ENCODE results near the gene OGDHL.
"Not testable (repeated sequence)": the region's sequence is repeated elsewhere in the genome, so short reads cannot be mapped to it uniquely, and the experiment has no call there.

OGDHL gene

DNA sequence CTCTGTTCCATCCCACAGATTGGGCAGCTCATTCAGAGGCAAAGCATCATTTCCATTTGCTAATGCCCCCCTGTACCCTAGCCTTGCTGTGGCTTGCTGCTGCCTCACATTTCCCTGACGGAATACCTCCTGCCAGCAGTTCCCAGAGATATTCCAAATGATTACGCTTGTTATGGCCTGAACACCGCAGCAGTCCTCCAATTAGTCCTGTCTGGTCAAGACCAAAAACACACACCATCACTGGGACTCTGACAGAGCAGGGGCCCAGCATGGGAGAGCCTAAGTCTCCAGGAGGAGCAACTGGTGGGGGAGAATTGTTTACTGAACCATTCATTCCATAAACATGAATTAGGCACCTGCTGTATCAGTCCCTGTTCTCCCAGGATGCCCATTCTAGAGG is 6.1 kb downstream of the OGDHL start:
- no peak for DNase-seq

- not testable (repeated sequence) for DNase-seq
Observed at GRCh38 chr10:49754951-49755350, 7.2 kb downstream of the OGDHL start.

DNA sequence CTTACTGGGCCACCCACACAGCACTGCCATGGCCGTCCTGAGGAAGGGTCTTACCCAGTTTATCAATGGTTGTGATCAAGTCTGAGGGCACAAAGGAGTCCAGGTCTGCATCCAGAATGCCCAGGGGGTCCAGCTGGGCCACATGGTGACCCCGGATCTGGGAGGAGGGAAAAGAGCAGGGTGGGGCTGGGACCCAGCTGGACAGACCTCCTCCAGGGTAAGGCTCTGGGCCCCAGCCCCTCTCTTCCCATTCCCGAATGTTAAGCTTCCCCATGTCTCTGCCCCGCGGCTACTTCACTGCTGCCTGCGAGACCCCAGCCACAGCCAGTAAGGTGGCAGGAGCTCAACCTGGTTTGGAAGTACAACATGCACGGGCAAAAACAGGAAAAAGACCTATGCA is 9.5 kb downstream of the OGDHL start:
- no peak for DNase-seq

- no peak for DNase-seq
Observed at GRCh38 chr10:49751636-49752510, 10.2 kb downstream of the OGDHL start.

DNA sequence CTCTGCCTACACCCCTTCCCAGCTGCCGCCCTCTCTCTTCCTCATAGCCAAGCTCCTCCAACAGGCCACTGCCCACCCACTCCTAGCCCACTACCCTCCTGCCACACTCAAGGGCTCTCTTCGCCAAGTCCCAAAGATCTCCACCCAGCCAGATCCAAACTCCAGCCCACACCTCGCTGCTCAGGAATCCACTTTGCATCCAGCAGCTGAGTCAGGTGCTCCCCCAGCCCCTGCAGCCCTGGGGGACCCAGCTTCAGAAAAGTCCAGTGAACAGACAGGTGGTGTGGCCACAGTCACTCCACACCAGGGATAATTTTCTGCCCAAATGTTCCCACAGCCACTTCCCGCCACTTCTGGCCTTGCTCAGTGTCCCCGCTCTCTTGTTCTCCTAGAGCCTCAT is 10.9 kb downstream of the OGDHL start:
- DNase-seq: no peak

DNA sequence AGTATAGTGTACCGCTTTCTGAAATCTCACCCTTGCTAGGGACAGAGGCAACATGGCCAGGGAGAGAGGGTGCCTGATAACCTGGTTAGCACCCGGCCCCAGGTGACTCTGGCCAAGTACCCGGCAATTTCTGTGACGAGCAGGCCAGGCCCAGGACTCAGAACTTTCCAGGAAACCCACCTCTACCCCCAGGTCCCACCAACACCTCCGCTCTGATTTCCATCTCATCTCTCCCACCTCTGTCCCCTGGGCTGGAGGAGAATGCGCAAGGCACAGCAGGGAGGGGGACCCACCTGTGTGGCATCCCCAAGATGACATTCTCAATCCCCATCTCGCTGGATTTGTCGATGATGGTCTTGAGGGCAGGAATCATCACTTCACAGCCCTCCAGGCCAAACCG is 11.6 kb downstream of the OGDHL start:
- no peak for DNase-seq

DNA sequence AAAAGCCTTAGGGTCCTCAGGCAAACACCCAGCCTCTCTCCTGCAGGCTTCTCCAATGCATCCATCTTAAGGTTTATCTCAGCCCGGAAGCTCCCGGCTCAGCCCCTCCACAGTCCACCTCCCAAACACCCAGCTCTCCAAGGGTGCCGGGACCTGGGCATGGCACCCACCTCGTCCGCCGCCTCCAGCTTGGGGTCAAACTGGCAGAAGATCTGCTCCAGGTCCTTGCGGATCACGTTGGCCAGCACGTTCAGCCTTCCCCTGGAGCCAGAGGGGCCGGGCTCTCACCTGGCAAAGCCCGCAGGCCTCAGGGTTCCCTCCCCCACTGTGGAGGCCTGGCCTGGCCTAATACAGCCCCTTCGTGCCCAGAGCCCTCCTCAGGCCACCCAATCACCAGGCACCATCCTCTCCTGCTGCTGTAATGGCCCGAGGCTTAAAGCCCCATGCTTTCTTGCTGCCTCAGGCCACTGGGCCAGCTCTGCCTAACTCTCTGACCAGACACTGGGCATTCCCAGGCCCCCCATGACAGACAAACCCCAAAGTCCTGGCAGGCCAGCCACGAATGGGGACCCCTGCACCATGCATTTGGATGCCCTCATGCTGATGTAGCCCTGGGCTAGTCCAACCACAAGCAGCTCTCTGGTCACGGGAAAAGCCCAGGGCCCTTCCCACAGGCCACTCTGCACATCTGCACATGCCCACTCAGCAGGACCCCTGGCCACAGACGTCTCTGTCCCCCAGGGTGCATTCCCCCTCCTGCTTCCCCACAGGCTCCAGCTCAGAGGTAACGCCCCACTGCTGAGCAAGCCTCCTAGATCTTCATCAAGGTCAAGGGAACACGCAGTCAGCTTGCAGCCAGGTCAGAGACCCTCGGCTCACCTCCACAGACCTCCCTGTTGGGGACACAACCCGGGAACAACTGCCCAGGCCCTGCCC is 12.3 kb downstream of the OGDHL start:
- DNase-seq: no peak

DNA sequence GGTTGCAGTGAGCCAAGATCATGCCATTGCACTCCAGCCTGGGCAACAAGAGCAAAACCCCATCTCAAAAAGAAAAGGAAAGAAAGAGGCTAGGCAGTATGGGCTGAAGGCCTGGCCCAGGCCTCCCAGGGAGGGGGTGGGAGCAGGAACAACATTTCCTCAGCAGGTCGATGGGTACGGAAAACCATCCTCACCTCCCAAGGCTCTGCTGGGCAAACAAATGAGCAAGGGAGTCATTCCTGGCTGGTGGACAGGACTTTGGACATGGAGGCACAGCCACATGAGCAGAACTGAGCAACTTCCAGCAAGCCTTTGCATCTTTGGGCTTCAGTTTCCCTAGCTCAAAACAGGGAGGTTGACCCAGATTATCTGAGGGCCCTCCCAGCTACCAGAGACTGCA is 13.0 kb downstream of the OGDHL start:
- DNase-seq: no peak

GRCh38 chr10:49748006-49748405 is 14.1 kb downstream of the OGDHL start:
- DNase-seq: no peak

- DNase-seq: no peak
Observed at GRCh38 chr10:49747303-49747646, 14.8 kb downstream of the OGDHL start.

GRCh38 chr10:49746626-49747302 is 15.4 kb downstream of the OGDHL start:
- no peak for DNase-seq

GRCh38 chr10:49745756-49746155 is 16.4 kb downstream of the OGDHL start:
- DNase-seq: no peak

DNA sequence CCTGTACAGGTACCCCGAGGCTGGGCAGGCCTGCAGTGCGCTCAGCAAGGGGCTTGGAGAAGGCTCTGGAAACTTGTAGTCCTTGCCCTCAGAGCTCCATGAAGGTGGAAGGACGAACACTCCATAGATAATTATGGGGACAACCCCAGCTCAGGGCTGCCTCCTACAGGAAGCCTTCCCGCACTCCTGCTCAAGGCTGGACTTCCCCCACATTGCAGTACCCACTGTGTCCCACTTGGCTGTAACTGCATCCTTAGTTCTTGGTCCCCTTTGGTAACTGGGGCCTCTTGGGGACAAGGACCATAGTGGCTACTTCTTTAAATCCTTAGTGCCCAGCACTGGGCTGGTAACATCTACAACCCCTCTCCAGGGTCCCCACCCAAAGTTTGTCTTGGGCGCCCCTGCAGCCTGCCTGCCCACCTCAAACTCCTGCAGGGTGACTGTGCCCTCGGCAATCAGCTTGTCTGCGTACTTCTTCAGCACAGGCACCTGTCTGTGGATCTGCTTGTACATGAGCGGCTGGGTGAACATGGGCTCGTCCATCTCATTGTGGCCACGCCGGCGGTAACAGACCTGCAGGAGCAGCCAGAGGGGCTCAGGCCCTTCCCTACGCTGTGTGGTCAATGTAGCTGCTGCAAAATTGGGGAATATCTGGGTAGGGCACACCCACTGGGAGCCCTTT is 17.1 kb downstream of the OGDHL start:
- DNase-seq: no peak

DNA sequence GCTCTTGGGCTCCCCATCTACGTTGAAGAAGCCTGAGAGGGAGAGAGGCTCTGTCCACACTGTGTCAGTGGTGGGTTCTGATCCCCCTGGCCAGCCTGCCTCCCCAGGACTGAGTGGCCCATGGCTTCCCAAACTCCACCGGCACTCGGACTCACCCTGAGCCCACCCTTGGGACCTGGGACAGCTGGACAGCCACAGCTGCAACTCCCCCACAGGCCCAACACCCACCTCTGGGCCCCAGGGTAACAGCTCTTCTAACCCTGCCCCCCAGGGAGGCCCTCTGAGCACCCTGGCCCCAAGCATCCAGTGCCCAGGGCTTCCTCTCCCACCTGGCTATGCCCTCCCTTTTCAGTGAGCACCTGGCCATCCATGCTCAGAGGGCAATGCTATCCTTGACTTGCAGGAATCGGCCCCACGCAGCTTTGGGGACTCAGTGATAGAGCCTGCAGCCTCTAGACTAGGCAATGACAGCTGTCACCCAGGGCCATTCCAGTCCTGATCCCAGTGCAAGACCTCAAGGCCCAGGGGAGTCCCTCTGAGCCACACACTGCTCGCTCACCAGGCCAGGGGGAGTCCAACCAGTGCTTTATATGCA is 17.9 kb downstream of the OGDHL start:
- no peak for DNase-seq

GRCh38 chr10:49743464-49744075 is 18.6 kb downstream of the OGDHL start:
- DNase-seq: no peak

- DNase-seq: no peak
Observed at GRCh38 chr10:49742683-49743463, 19.2 kb downstream of the OGDHL start.

DNA sequence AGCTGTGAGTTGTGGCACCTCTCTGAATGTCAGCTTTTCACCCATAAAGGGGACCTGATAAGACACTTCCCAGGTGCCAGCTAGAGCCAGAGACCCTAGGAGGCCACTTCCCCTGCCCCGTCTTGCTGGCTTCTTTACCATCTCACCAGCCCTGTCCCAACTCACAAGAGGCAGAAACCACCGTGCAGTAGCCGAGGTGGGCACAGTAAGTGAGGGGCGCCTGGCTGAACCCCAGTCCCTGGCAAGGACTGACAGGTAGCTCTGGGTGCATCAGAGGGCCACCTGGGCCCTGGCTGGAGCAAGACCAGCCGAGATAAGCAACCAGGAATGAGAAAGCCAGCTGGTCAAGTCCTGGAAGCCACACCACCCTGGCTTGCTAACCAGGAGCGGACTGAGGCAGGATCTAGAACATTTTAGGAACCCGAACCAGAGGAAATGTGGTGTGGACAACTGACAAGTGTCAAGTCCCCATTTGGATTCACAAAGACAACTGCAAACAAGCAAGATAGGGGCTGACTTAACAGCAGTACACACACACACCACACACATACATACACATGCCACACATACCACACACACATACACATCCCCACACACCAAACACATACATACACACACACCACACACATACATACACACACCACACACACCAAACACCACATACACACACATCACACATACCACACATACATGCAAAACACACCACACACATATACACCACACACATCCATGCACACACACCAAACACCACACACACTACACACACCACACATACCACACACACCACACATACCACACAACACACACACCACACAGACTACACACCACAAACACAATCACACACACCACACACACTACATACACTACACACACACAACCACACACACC is 20.8 kb downstream of the OGDHL start:
- DNase-seq: no peak

DNA sequence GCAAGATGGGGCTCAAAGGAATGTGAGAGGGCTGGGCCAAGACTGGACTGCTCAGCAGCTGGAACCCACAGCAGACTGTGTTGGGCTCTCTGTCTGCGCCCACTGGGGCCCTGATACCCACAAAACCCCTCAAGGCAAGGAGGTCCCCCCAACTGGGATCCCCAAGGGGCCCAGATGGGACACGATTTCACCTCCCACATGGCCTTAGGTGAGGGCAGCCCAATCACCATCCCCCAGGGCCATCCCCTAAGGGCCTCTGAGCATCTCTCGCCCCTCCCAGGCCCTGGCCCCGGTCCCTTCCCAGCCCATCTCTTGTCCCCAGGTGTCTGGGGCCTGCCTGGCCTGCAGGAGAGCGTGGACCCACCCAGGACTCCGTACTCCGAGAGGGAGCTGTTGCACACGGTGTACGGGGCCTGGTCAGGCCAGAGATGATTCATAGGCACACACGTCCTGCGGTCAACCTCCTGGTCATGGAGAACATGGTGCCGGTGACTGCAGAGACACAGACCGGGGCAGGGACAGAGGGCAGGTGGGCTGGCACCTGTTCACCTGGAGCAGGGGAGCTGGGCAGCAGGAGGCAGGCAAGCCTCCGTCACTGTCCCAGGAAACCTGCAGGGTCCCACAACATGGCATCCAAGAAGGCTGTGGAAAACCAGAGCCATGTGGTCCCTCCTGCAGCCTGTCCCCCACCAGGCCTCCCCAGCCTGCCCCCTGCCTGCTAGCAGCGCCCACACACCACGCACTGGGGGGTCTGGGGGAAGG is 21.6 kb downstream of the OGDHL start:
- no peak for DNase-seq

DNA sequence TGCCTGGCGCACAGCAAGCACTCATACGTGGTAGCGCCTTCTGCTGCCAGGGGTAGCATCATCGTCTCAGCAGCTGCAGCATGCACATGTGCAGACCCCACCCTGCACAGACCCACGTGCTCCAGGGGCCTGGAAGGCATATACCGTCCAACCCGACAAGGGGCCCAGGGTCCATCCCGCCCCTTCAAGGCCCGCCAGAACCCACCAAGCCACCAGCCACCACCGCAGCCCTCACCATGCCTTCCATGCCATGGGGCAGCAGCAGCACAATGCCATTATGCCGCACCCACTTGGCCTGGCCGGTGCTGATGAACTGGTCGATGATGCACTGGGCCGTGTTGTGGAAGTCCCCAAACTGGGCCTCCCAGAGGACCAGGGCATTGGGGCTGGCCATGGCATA is 22.7 kb downstream of the OGDHL start:
- no peak for DNase-seq
